Stimulated activated CD4-positive, alpha-beta T cell treated with anti-CD3 and anti-CD28 coated beads, Interleukin-4, amount 100 ng/mL, for 1 hour (primary cell): Measurements from ENCODE around the gene SLC13A4.
A peak's percentile ranks its signal among the peaks of the same experiment; 100 is the strongest.
"Not testable (repeated sequence)": the region's sequence is repeated elsewhere in the genome, so short reads cannot be mapped to it uniquely, and the experiment has no call there.

Experiments
- DNase-seq: peaks from one replicate; pipeline ENCODE4 v3.0.0-alpha.2; 2020

Gene SLC13A4

GRCh38 chr7:135687466-135687865 lies 40.5 kb downstream of the SLC13A4 start:
- DNase-seq: no peak

GRCh38 chr7:135685306-135686084 lies 42.5 kb downstream of the SLC13A4 start:
- DNase-seq: no peak

GRCh38 chr7:135684699-135685098 lies 43.3 kb downstream of the SLC13A4 start:
- DNase-seq: no peak

- no peak for DNase-seq
Measured at GRCh38 chr7:135684136-135684535, 43.9 kb downstream of the SLC13A4 start.

- DNase-seq: no peak
Measured at GRCh38 chr7:135683609-135684008, 44.4 kb downstream of the SLC13A4 start.

GRCh38 chr7:135682191-135682590 lies 45.8 kb downstream of the SLC13A4 start:
- no peak for DNase-seq

GRCh38 chr7:135681762-135682161 lies 46.2 kb downstream of the SLC13A4 start:
- no peak for DNase-seq

GRCh38 chr7:135678612-135679575 lies 49.1 kb downstream of the SLC13A4 start:
- DNase-seq: no peak

- no peak for DNase-seq
Measured at GRCh38 chr7:135673360-135673706, 54.7 kb downstream of the SLC13A4 start.

GRCh38 chr7:135672560-135673359 lies 55.2 kb downstream of the SLC13A4 start:
- DNase-seq: no peak

GRCh38 chr7:135670179-135670578 lies 57.8 kb downstream of the SLC13A4 start:
- no peak for DNase-seq

- DNase-seq: no peak
Measured at GRCh38 chr7:135669774-135670173, 58.2 kb downstream of the SLC13A4 start.

GRCh38 chr7:135668852-135669395 lies 59.1 kb downstream of the SLC13A4 start:
- DNase-seq: not testable (repeated sequence)

GRCh38 chr7:135667626-135668025 lies 60.4 kb downstream of the SLC13A4 start:
- not testable (repeated sequence) for DNase-seq

GRCh38 chr7:135666846-135667245 lies 61.1 kb downstream of the SLC13A4 start:
- no peak for DNase-seq

GRCh38 chr7:135666156-135666555 lies 61.8 kb downstream of the SLC13A4 start:
- DNase-seq: no peak

GRCh38 chr7:135665042-135665441 lies 62.9 kb downstream of the SLC13A4 start:
- no peak for DNase-seq

GRCh38 chr7:135664046-135664589 lies 63.9 kb downstream of the SLC13A4 start:
- no peak for DNase-seq

GRCh38 chr7:135662373-135663114 lies 65.4 kb downstream of the SLC13A4 start, which contains the start of gene STMP1:
Gene STMP1, plus strand, starts transcription at chr7:135662514.
- DNase-seq: peak; percentile 98

- no peak for DNase-seq
Measured at GRCh38 chr7:135662123-135662372, 65.9 kb downstream of the SLC13A4 start.

- no peak for DNase-seq
Measured at GRCh38 chr7:135661311-135662122, 66.5 kb downstream of the SLC13A4 start.
